ENCODE measurements around the gene PRSS53.

PRSS53 gene

DNA sequence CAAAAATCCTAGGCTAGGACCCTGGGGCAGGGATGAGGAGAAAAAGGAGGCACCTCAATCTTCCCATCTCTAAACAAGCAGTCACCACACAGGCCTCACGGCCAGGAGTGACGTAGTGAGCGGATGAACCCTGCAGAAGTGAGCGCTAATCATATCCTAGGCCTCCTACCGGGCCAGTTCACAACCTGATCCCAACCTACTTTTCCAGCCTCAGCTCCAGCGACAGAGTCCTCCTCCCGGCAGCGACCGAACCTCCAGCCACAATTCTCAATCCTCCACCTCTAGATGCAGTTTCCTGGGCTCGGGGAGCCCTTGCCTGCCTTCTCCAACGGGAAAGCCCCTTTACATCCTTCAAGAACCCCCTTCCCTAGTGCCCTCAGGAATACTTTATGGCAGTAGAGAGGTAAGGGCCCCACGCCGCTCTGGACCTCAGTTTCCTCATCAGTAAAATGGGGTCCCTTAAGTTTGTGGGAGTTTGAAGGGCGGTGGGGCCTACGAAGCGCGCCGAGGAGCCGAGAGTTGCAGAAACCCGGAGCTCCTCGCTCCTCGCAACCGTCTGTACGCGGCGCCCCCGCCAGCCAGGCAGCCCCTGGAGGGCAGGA lies 16.1 kb downstream of the PRSS53 start:
- no peaks in the 10 kb centered on the region for H3K27me3 ChIP-seq (ENCODE audit: insufficient read depth, low read length, poor library complexity)
- peaks cover 85% of the 10 kb centered on the region for H3K79me2 ChIP-seq (ENCODE audit: insufficient read depth, low read length)
- H3K4me1 ChIP-seq (ENCODE audit: insufficient read depth, low read length): peaks cover 25% of the 10 kb centered on the region
- DNase-seq (peak; percentile 54), ATAC-seq (ENCODE audit: insufficient read depth, low read depth) (peak; percentile 1; the same call in 2 of the 3 replicates)
- peaks cover 22% of the 10 kb centered on the region for H3K36me3 ChIP-seq (ENCODE audit: insufficient read depth, low read length)
- H3K4me3 ChIP-seq (ENCODE audit: low read depth in 1 of 2, low read length in 2 of 2): peak overlapping the region; percentile 59 to 90
- H3K4me2 ChIP-seq (ENCODE audit: insufficient read depth, low read length): peak overlapping the region; percentile 81
- H2AFZ ChIP-seq (ENCODE audit: low read depth, low read length): peak overlapping the region; percentile 85
- H3K9me3 ChIP-seq (ENCODE audit: insufficient read depth, low read length, severe bottlenecking): no peaks in the 10 kb centered on the region
- peak overlapping the region; percentile 70 for H3K9ac ChIP-seq (ENCODE audit: low read depth, low read length)
- peak overlapping the region; percentile 87 for H3K27ac ChIP-seq (ENCODE audit: low read length)
- H4K20me1 ChIP-seq (ENCODE audit: insufficient read depth, low read length): peaks cover 26% of the 10 kb centered on the region
- TF ChIP-seq EZH2 (IDR thresholded peaks at IDR 0.05; ENCODE audit: borderline replicate concordance, low read depth, low read length, severe bottlenecking): no peak
- TF ChIP-seq, protein P1, sequence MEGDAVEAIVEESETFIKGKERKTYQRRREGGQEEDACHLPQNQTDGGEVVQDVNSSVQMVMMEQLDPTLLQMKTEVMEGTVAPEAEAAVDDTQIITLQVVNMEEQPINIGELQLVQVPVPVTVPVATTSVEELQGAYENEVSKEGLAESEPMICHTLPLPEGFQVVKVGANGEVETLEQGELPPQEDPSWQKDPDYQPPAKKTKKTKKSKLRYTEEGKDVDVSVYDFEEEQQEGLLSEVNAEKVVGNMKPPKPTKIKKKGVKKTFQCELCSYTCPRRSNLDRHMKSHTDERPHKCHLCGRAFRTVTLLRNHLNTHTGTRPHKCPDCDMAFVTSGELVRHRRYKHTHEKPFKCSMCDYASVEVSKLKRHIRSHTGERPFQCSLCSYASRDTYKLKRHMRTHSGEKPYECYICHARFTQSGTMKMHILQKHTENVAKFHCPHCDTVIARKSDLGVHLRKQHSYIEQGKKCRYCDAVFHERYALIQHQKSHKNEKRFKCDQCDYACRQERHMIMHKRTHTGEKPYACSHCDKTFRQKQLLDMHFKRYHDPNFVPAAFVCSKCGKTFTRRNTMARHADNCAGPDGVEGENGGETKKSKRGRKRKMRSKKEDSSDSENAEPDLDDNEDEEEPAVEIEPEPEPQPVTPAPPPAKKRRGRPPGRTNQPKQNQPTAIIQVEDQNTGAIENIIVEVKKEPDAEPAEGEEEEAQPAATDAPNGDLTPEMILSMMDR (IDR thresholded peaks at IDR 0.05; ENCODE audit: borderline replicate concordance, extremely low read depth, low read length, poor library complexity, severe bottlenecking): no peak

DNA sequence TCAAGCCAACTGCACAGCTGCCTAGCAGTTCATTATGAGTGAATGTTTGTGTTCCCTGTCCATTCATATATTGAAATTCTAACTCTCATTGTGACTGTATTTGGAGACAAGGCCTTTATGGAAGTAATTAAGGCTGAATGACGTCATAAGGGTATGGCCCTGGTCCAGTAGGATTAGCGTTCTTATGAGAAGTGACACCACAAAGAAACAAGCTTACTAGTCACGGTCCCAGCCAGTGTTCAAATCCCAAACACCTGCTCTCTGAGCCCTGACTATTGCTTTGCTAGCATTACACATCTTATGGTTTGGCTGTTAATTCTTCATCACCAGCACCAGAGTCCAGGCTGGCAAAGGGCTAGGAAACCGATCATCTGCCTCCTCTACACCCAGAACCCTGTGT lies 16.9 kb downstream of the PRSS53 start:
- H3K27me3 ChIP-seq (ENCODE audit: insufficient read depth, low read length, poor library complexity): no peaks in the 10 kb centered on the region
- H3K79me2 ChIP-seq (ENCODE audit: insufficient read depth, low read length): peaks cover 85% of the 10 kb centered on the region
- H3K4me2 ChIP-seq (ENCODE audit: insufficient read depth, low read length): peak overlapping the region; percentile 81
- H3K4me1 ChIP-seq (ENCODE audit: insufficient read depth, low read length): peaks cover 25% of the 10 kb centered on the region
- H3K9me3 ChIP-seq (ENCODE audit: insufficient read depth, low read length, severe bottlenecking): no peaks in the 10 kb centered on the region
- H3K9ac ChIP-seq (ENCODE audit: low read depth, low read length): peak overlapping the region; percentile 70
- H2AFZ ChIP-seq (ENCODE audit: low read depth, low read length): no peak overlapping the region
- ATAC-seq (ENCODE audit: insufficient read depth, low read depth) (no peak), DNase-seq (no peak)
- H3K36me3 ChIP-seq (ENCODE audit: insufficient read depth, low read length): peaks cover 14% of the 10 kb centered on the region
- peak overlapping the region; percentile 87 for H3K27ac ChIP-seq (ENCODE audit: low read length)
- H3K4me3 ChIP-seq (ENCODE audit: low read depth in 1 of 2, low read length in 2 of 2): peak overlapping the region; percentile 59 to 90; a peak in 3 of 4 replicates
- no peak for TF ChIP-seq EZH2 (IDR thresholded peaks at IDR 0.05; ENCODE audit: borderline replicate concordance, low read depth, low read length, severe bottlenecking)
- TF ChIP-seq, protein P1 (IDR thresholded peaks at IDR 0.05; ENCODE audit: borderline replicate concordance, extremely low read depth, low read length, poor library complexity, severe bottlenecking): no peak
- H4K20me1 ChIP-seq (ENCODE audit: insufficient read depth, low read length): peaks cover 21% of the 10 kb centered on the region

DNA sequence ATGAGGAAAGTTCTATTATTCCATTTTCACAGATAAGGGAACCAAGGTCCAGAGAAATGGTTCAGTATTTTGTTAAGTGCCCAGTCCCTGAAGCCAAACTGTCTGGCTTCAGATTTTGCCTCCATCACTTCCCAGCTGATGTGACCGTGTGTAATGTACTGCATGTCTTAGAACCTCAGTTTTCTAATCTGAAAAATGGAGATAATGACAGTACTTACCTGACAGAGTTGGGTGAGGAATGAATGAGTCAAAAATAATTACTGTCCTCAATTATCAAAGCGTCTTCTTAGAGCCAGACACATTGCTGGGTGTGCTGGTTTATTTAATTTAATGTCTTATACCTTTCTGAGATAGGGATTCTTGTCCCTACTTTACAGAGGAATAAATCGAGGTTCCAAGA lies 21.4 kb downstream of the PRSS53 start:
- Histone ChIP-seq H3K27me3 (ENCODE audit: insufficient read depth, low read length, poor library complexity) (no peaks in the 10 kb centered on the region), H3K9ac (ENCODE audit: low read depth, low read length) (no peak overlapping the region), H3K36me3 (ENCODE audit: insufficient read depth, low read length) (peaks cover 16% of the 10 kb centered on the region), H4K20me1 (ENCODE audit: insufficient read depth, low read length) (peaks cover 25% of the 10 kb centered on the region; the same call in 1 of the 2 replicates), H3K9me3 (ENCODE audit: insufficient read depth, low read length, severe bottlenecking) (no peaks in the 10 kb centered on the region), H3K79me2 (ENCODE audit: insufficient read depth, low read length) (peaks cover 69% of the 10 kb centered on the region), H3K4me1 (ENCODE audit: insufficient read depth, low read length) (peaks cover 11% of the 10 kb centered on the region), H3K4me2 (ENCODE audit: insufficient read depth, low read length) (no peak overlapping the region), H3K4me3 (ENCODE audit: low read depth in 1 of 2, low read length in 2 of 2) (no peak overlapping the region), H3K27ac (ENCODE audit: low read length) (no peak overlapping the region), H2AFZ (ENCODE audit: low read depth, low read length) (no peak overlapping the region)
- no peak for ATAC-seq (ENCODE audit: insufficient read depth, low read depth)
- TF ChIP-seq, protein P1 (IDR thresholded peaks at IDR 0.05; ENCODE audit: borderline replicate concordance, extremely low read depth, low read length, poor library complexity, severe bottlenecking): no peak
- TF ChIP-seq EZH2 (IDR thresholded peaks at IDR 0.05; ENCODE audit: borderline replicate concordance, low read depth, low read length, severe bottlenecking): no peak
- DNase-seq: no peak
